Myocyte (in vitro differentiated cells): ENCODE measurements around the gene TRIAP1. TPM values are rescaled to one million over a fixed set of nuclear protein-coding genes. Genes with fewer than 3 reads are reported as not detected.

Source experiments
- total RNA-seq: library from RNA; depleted of rRNA; stranded (reverse); fragments of >200 nt; gene quantifications from 2 replicates; pipeline ENCODE4 v1.2.3, GENCODE V29; 2014

The TRIAP1 gene
- total RNA-seq, 1 donor from 2014 or later, result 61.0 TPM

Other genes starting within 250 kb of the TRIAP1 start
- 2,822 and 3,245 TPM in 2 replicates for gene RPLP0, start 245.3 kb downstream of the TRIAP1 start, total RNA-seq
- gene PXN, start 180.7 kb downstream of the TRIAP1 start, total RNA-seq, result 98.8 and 128 TPM in 2 replicates
- not detected in 2 replicates for gene RNU4-2, start 154.5 kb downstream of the TRIAP1 start, total RNA-seq
- gene RNU4-1, start 153.1 kb downstream of the TRIAP1 start, total RNA-seq, result not detected in 2 replicates
- gene SIRT4, start 144.1 kb downstream of the TRIAP1 start, total RNA-seq, result 4.5 and 5.6 TPM in 2 replicates
- gene PLA2G1B, start 118.6 kb downstream of the TRIAP1 start, total RNA-seq, result not detected in 2 replicates
- gene MSI1, start 77.2 kb downstream of the TRIAP1 start, total RNA-seq, result 0.35 TPM in 1 of 2 replicates, not detected in the other
- gene COX6A1, start 8.3 kb downstream of the TRIAP1 start, total RNA-seq, result 281 and 325 TPM in 2 replicates
- 12.3 and 13.8 TPM in 2 replicates for gene GATC, start 60 bp upstream of the TRIAP1 start, total RNA-seq
- gene SRSF9, start 23.4 kb upstream of the TRIAP1 start, total RNA-seq, result 56.6 and 61.6 TPM in 2 replicates
- gene DYNLL1, start 49.7 kb upstream of the TRIAP1 start, total RNA-seq, result 329 and 397 TPM in 2 replicates
- gene COQ5, start 82.8 kb upstream of the TRIAP1 start, total RNA-seq, result 28.6 and 30.5 TPM in 2 replicates
- gene RNF10, start 88.0 kb upstream of the TRIAP1 start, total RNA-seq, result 89.2 and 109 TPM in 2 replicates
- 23.8 and 29.6 TPM in 2 replicates for gene POP5, start 135.0 kb upstream of the TRIAP1 start, total RNA-seq
- gene CABP1, start 194.2 kb upstream of the TRIAP1 start, total RNA-seq, result not detected in 2 replicates
- 95.0 and 115 TPM in 2 replicates for gene MLEC, start 240.8 kb upstream of the TRIAP1 start, total RNA-seq